NCI-H446 (cell line): ENCODE measurements around the gene ADAP1.
"Not testable (repeated sequence)": the region's sequence is repeated elsewhere in the genome, so short reads cannot be mapped to it uniquely, and the experiment has no call there.

Source experiments
- DNase-seq, 2 experiments: peaks; one replicate each; lab custom pipeline; 2025; lab: John Stamatoyannopoulos, UW

Gene ADAP1

DNA sequence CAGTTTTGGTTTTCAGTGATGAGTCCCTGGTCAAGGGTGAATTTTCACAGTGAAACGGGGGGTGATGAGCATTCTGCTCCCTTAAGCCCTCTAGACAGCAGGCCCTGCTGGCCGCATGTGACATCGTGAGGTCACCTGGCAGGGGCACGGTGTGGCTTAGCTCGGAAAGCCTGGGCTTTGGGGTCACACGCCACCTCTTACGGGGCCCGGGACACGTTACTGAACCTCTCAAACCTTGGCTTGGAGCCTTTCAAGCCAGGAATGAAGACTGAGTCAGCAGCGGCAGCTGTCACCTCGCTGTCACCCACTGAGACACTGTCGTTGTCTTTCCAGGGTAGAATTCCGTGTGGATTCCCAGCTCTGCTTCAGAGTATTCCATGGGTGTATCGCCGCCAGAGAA, 74.0 kb downstream of the ADAP1 start:
- no peak for DNase-seq

DNA sequence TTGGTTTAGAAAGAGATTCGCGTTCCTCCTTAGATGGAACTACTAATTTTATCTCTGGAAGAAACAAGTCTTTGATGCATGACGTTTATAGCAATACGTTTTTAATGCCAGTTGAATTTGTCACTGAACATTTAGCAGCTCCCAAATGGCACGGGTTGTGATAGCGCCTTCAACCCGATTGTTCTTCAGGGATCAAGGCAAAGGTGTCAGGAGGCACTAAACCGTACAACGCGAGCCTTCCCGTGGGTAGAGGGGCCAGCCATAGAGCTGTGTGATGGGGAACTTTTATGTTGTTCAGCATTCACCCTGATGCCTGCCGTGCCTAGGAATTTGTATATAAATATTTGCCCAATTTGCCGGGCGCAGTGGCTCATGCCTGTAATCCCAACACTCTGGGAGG, 74.8 kb downstream of the ADAP1 start:
- no peak for DNase-seq

DNA sequence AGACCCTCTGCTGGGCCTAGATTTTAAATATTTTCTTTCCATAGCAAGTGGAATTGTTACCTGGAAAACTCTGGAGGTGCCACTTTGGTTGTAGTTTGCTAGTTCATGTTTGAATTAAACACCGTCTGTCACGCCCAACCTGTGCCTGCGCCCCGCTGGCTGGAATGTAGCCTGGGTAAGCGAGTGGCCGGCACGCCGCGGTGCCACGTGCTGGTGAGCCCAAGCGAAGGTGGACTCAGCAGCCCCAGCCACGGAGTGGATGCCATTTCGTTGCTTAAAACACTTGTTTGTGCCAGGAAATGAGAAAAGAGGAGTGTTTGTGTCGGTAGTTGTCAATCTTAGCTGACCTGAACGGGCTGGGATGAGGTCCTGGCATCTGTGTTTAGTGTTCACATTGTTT, 75.4 kb downstream of the ADAP1 start:
- no peak for DNase-seq

DNA sequence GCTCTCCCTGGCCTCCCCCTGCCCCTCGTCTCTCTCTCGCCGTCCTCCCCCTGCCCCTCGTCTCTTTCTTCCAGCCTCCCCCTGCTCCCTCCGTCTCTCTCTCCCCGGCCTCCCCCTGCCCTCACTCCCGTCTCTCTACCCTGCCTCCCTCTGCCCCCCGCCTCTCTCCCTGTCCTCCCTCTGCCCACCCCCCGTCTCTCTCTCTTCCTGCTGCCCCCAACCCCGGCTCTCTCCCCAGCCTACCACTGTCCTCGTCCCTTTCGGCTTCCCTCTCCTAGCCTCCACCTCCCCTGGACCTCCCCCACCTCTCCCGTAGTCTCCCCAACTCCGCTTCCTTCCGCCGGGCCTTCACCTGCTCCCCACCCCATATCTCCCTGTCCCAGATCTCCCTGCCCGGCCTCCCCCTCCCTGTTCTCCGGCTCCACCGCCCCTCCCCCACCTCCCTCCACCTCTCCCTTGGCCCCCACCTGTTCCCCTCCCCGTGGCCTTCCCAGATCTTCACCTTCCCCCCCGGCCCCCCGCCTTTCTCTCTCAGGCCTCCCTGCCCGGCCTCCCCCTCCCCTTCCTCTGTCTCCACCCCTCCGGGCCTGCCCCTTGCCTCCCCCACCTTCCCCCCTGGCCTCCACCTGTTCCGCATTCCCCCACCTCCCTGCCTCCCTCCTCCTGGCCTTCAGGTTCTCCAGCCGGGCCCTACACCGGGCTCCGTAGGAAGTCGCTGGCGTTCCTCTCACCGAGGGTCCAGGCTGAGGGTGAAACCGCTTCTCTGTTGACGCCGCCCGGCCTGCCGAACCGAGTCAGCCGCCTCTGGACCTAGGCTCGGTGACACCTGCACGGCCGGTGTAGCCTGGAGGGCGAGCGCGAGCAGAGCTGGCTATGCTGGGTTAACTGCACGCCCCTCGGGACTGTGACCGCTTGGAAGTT, 76.9 kb downstream of the ADAP1 start:
- DNase-seq, result no peak

DNA sequence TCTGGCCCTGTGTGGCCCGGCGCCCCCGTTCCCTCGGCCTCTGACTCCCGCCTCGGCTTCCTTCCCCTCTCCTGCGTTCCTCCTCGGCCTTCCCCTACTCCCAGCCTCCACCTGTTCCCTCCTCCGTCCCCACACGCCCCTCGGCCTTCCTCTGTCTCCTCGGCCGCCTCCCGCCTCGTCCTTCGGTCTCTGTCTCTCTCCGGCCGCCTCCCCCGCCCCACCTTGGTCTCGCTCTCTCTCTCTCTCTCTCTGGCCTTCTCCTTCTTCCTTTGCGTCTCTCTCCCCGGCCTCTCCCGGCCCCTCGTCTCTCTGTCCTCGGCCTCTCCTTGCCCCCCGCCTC, 77.5 kb downstream of the ADAP1 start:
- DNase-seq, result no peak

DNA sequence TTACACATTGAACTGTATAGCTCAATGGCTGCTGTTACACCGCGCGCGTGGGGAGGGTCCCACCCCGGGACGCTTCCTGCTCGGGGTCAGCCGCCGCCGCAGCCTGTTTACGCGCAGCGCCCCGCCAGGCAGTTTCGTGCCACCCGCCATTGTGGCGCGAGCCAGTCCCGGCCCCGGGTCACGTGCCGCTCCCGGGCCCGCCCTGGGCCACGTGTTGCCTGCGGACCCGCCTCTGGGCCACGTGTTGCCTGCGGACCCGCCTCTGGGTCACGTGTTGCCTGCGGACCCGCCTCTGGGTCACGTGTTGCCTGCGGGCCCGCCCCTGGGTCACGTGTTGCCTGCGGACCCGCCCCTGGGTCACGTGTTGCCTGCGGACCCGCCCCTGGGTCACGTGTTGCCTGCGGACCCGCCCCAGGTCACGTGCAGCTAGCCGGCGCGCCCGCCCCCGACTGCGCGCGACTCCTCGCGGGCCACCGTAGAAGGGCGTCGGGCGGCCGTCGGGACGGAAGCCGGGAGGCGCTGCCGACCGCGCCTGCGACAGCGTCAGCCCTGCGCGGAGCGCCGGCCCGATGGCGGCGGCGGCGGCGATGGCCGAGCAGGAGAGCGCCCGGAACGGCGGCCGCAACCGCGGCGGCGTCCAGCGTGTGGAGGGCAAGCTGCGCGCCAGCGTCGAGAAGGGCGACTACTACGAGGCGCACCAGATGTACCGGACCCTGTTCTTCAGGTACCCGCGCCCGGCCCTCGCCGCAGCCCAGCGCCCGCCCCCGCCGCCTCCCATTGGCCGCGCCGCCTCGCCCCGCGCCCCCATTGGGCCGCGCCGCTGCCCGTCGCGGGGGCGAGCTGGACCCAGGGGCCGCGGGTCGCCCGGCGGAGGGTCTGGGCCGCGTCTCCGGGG, 78.2 kb downstream of the ADAP1 start, which contains the start of gene GET4:
Gene GET4 (plus strand): TSS at position 478 of the 895 bp plus-strand sequence. CDS start 92 bp downstream, at position 570.
- DNase-seq, result peak; percentile 92 to 99

DNA sequence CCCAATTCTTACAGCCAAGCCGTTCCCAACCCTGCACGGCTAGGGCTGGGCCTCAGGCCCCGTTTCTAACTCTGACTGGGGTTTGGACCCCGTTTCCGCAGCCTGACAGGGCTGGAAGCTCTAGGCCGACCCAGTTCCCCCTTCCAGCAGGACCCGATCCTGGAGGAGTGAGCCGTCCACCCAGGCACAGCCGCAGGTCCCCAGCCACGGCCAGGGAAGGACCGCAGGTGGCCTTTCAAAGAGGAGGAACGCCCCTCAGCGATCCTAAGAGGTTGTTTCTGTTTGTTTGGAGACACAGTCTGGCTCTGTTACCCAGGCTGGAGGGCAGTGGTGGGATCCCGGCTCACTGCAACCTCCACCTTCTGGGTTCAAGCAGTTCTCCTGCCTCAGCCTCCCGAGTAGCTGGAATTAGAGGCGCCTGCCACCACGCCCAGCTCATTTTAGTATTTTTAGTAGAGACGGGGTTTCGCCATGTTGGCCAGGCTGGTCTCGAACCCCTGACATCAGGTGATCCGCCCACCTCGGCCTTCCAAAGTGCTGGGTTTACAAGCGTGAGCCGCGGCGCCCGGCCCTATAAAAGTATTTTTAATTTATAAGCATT, 78.9 kb downstream of the ADAP1 start:
- DNase-seq, result no peak

DNA sequence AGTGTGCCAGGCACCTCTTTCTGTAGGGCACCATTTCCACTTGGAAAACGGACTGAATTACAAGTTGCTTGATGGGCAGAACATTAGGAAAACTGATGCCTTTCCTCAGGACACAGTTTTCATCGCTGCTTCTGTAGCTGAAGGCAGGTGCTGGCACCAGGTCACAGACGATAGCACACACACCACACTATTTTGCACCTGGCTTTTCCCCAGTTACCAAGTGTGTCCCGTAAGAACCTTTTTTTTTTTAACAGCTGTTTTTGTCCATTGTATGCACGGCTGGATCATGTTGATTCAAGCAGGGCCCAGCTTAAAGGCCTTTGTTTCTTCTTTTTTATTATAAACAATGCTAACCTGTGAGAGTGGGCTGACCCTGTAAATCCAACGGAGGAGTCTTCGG, 79.4 kb downstream of the ADAP1 start:
- no peak for DNase-seq

DNA sequence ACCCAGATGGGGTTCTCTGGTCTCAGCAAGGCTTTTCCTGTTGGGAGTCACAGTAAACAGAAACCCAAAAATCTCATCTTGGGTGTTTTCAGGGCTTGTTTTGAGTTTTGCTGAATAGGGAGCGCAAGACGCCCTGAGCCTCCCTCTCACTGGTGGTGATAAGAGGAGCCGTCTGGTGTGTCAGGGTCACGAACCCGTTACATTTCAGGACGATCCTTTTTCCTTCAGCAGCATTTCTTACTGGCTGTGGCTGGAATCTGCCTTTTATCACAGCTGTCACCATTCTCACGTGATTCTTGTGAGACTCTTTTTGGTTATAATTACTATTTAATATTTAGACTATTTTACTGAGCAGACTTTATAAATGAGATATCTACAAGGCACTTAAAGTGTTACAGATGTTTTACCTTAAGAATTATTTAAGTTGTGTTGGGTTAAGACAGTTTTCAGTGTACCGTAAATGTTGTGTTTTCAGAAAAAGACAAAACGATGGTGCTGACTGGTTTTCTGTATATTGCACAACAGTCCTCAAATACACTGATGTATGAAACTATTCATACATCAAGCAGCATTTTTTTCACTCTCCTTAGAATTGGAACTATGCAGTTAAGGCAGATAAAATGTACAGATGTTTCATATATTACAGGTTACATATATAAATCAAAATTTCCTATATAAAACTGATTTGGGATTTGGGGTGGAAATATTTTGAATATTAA, 80.3 kb downstream of the ADAP1 start:
- DNase-seq, result no peak

DNA sequence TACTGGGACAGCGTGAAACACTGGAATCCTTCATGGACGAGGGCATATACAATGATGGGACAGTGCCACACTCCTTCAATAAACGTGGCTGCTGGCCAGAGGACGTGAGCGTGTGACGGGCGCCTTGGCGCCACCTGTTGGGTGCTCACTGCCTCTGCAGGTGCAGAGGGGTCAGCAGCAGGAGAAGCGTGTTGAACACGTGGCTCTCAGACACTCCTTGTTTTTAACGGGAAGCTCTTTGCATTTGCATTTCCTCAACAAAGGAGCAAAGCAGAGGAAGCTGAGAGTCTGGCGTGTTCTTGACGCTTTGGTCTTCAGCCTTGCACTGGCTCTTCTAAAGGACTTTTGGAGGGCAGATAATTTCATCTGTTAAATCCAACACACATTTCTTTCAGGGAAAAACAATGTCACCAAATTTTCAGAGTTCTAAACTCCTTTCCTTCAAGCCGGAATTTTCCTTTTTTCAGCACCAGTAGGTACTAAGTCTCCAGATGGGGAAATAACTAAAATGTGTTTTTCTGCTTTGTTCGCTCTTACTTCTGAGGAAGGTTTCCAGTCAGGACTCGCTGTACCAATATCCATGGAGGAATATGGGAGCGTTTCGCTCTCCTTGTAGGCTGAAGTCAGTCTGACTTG, 81.0 kb downstream of the ADAP1 start:
- DNase-seq, result peak; percentile 39 to 84

DNA sequence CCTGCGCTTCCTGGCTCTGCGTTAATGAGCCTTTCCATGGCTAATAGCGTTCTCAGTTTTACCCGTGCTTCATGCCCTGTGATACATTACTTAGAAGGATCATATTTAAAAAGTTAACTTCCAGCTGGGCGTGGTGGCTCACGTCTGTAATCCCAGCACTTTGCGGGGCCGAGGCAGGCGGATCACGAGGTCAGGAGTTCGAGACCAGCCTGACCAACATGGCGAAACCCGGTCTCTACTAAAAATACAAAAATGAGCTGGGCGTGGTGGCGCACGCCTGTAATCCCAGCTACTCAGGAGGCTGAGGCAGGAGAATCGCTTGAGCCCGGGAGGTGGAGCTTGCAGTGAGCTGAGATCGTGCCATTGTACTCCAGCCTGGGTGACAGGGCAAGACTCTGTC, 81.8 kb downstream of the ADAP1 start:
- DNase-seq, result not testable (repeated sequence)

DNA sequence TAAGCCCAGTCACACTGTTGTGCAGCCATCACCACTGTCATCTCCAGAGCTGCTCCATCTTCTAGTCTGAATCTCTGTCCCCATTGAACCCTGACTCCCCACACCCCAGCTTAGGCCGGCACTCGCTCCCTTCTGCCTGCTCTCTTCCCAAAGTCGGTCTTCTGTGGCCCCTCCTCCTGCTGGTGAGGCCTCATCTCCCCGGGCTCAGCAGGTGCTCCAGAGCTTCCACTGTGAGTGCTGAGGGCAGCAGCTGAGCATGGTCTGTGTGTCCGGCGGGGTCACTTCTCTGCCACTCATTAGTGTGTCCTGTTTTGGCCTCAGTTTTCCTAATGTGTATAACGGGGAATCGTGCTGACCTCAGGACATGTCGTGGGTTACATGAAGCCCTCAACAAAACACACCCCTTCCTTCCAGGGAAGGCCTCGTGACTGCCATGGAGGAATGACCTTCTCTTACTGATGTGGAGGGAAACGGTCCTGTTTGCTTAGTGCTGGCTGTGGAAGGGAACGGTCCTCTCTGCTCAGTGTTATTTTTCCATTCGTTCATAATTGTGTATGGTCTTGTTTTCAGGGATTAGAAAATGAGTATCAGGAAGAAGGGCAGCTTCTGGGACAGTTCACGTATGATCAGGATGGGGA, 82.5 kb downstream of the ADAP1 start:
- DNase-seq, result no peak

DNA sequence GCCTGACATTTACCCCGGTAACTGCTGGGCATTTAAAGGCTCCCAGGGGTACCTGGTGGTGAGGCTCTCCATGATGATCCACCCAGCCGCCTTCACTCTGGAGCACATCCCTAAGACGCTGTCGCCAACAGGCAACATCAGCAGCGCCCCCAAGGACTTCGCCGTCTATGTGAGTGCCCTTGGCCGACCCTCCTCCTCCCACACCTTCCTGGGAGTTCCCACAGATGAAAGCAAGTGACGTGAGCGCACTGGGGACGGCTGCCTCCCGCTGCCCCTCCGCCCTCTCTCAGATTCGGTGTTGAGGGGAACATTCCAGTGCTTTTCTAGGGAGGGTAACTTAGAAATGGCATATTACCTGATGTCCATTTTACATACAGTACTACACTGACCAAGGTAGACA, 85.1 kb downstream of the ADAP1 start:
- no peak for DNase-seq

DNA sequence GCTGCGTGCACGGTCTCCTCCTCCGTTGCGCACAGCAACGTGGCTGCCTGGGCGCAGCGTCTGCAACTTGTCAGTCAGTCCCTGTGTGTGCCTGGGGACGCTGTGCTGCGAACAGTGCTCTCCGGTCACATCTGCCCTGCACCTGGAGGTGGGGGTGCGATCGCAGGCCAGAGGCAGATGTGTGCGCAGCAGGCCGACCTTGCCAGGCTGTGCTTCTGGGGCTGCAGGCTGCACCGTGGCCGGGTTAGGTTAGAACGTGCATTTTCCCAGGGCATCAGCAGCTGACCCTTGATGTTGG, 86.3 kb downstream of the ADAP1 start:
- DNase-seq, result no peak

DNA sequence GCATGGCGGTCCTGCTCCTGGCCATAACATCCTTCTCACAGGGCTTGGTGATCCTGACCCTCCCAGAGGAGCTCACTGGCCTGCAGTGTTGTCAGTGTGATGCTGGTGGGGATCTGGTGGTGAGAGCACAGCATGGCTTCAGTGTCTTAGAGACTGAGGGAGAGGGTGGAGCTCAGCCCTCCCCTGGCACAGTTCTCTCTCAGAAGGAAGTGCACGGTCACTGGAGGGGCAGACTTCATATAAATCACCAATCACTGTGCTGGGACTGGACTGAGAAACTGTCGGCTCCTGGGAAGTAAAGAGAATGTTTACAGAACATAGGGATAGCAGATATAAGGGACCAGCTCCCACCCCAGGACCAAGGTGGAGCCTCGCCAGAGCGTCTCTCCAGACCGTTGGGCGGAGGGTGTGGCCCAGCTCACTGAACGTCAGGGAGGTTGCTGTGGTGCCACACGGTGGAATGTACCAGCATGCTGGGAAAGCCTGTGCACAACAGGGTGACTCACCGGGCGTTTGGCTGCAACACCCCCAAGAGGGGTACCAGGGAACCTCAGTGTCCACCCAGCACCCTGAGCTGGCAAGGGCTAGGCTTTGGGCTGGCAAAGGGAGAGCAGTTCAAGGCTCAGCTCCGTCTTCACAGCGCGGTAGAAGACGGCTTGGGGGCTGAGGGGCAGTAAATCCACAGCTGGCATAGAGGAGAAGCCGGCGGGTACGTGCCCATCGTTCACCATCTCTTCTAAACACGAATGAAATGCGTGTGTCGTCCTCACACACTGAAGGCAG, 86.9 kb downstream of the ADAP1 start:
- DNase-seq, result no peak

DNA sequence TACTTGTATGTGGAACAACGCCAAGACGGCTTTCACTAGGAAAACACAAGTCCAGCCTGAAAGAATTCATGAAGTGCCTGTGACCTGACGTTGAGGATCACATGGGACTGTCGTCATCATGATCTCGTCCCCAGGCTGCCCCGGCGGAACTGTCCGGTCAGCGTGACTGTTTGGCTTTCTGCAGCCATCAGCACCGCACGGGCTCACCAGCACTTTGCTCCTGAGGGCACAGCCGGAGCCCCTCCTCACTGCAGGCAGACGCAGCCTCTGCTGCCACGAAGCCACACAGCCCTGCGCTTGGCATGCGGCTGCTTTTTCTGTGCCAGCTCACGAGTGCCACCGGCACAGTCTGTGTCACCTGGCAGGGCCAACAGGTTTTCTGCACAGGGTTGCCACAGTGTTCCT, 87.5 kb downstream of the ADAP1 start:
- DNase-seq, result no peak

DNA sequence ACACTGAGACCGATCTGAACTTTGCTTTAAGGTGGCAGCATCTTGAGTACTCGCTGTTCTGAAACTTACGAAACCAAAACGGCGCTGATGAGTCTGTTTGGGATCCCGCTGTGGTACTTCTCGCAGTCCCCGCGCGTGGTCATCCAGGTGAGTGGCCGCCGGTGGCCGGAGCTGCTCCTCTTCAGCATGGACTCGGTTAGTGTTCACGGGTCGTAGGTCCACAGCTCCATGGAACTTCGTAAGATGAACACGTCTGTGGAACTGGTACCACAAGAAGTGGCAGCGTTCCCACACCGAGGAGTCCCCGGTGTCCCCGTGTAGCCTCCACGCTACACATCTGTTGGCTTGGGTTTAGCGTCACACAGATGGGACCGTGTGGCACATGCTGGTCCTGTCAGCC, 88.6 kb downstream of the ADAP1 start:
- no peak for DNase-seq

DNA sequence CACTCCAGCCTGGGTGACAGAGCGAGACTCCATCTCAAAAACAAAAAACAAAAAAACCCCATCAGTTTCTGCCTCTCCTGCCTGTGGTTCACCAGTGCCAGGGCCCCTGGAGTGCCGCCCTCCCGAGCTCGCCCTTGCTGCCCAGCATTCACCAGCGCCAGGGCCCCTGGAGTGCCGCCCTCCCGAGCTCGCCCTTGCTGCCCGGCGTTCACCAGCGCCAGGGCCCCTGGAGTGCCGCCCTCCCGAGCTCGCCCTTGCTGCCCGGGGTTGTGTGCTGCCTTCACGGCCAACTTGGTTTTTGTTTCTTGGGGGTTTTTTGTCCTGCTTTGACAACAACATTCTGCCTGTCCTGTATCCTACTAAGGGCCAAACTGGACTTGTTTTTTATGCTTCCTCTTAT, 91.4 kb downstream of the ADAP1 start:
- no peak for DNase-seq

DNA sequence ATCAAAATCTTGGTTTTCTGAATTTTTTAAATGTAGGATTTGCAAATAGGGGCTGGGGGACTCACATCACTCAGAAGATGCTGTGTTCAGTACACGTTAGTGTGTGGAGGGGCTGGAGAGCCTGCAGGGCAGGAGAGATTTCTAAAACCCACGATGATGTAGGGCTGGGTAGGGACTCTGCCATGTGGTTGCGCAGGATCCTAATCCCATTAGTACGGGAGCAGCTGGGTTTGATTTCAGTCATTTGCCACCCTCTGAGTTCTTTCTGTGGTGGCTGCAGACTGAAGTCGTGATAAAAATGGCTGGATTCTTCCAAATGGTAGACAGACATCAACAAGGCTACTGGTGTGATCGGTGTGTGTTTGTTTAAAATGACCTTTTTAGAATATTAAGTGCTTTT, 92.3 kb downstream of the ADAP1 start:
- DNase-seq, result no peak

DNA sequence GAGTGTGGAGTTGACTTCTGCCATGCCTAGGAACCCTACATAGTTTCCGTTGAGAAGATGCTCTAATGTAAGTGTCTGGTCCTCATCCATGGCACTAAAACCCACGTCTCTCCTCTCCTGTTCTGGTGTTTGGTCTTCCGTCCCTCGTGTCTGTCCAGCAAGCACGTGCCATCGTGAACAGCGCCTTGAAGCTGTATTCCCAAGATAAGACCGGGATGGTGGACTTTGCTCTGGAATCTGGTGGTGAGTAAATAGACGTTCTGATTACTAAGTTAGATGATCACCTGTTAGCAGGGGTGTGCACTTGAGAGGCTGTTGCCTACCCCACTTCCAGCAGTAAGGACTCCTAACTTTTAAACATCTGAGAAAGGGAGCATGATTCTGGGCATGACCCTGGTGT, 93.3 kb downstream of the ADAP1 start:
- no peak for DNase-seq
